ENCODE measurements around the gene BCDIN3D.
"Not testable (repeated sequence)": the region's sequence is repeated elsewhere in the genome, so short reads cannot be mapped to it uniquely, and the experiment has no call there.

BCDIN3D gene, protein sequence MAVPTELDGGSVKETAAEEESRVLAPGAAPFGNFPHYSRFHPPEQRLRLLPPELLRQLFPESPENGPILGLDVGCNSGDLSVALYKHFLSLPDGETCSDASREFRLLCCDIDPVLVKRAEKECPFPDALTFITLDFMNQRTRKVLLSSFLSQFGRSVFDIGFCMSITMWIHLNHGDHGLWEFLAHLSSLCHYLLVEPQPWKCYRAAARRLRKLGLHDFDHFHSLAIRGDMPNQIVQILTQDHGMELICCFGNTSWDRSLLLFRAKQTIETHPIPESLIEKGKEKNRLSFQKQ

DNA sequence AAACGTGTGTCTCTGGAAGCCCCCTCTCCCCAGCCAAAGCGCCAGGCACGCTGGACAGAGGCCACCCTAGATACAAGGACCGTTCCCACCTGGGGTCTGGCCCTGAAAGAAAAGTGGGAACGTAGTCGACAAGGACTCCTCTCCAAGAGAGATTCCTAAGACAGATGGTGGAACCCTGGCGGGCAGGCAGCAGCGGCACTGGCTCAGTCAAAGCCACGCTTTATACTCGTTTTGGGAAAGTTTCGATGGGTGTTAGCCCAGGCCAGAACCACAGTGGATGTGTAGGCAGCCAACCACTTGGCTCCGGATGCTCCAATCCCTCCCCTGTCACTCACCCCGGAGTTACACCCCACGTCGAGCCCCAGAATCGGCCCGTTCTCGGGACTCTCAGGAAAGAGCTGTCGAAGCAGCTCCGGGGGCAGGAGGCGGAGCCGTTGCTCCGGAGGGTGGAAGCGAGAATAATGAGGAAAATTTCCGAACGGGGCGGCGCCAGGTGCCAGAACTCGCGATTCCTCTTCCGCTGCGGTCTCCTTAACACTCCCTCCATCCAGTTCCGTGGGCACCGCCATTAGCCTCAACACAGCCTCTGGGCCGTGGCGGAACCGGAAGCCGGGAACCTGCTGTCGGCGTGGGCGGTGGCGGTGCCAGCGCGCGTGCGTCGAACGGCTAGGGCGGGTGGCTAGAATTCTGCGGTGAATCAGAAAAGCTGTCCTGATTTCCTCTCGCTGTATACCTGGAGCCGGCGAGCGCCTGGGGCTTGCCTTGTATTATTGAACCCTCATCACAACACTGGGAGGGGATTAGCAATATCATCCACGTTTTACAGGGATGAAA lies at the start of gene BCDIN3D:
Gene BCDIN3D (minus strand): TSS at position 588 of the 834 bp plus-strand sequence. CDS start 19 bp downstream, at position 569.
- DNase-seq (ENCODE audit: low read depth in 2 of 2) = peak; percentile 78 to 79

DNA sequence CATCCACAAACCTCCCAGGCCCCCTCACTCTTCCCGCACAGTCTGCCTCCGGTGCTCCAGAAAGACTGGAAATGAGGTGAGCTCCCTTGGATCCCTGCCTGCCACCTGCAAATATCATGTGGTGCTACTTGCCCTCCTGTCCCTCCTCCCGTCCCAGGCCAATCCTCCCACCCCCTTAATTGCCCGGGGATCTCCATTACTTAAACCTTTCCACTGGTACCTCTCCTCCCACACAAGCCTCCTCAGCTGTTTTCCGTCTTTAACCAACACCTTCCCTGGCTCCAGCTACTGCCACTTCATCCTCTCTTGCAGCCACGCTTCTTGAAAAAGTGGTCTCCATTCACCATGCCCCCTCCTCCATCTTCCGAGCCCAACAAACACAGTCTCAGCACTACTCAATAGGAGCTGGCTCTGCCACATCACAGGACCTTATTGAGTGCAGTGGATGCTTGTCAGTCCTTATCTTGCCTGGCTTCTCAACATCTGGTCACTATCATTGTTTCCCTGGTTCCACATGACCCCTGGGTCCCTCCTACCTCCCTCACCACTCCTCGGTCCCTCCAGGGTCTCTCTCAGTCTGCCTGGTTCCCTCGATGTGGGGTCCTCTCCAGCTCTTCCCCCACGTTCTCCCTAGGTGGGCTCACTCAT lies 49.3 kb upstream of the BCDIN3D start:
- DNase-seq (ENCODE audit: low read depth in 2 of 2) = no peak

DNA sequence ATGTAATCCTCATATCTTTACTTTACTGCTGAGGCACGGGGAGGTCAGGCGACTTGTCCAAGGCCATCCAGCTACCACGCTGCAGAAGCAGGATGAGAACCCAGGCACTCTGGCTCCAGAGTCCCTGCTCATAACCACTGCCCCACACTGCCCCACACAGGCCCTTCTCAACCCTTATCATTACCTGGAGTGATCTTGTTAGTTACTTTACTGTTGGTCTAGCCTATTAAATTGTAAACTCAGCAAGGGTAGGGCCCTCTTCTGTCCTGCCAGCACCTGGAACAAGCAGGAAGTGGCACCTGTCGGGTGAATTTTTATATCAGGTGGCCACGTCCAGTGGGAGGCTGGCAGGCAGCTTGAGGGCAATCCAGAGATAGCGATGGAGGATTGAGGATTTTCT lies 48.6 kb upstream of the BCDIN3D start:
- no peak for DNase-seq (ENCODE audit: low read depth in 2 of 2)

DNA sequence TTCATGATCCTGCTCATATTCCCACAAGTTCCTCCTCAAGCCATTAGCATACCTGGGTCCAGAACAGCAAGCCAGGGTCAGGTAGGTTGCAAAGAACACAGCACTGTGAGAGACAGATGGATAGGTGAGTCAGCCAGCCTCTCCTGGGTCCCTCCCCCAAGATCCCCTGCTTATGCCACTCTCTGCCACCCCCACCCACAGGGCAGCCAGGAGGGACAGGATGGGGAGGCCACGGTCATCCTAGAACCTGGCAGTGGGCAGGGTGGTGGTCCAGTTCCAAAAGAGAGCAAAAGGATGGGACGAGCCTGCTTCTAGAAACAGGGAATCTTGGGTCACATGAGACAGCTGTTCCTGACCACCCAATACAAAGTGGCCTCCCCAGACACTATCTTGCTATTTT lies 48.1 kb upstream of the BCDIN3D start:
- no peak for DNase-seq (ENCODE audit: low read depth in 2 of 2)

DNA sequence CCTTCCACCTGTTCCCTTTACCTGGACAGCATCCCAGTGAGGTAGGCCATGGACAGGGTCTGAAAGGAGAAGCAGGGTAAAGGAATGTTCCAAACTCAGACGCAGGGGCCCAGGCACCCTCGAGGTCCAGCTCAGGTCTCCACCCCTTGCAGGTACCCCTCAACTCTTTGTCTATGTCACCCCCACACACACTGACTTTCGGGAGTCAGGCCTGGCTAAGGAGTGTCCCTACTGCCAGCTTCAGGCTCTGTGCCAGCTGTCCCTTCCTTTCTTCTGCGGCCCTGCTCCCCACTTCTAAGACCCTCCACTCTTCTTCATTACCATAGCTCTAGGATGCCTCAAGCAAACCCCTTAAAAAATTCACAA lies 47.2 kb upstream of the BCDIN3D start:
- DNase-seq (ENCODE audit: low read depth in 2 of 2) = no peak

DNA sequence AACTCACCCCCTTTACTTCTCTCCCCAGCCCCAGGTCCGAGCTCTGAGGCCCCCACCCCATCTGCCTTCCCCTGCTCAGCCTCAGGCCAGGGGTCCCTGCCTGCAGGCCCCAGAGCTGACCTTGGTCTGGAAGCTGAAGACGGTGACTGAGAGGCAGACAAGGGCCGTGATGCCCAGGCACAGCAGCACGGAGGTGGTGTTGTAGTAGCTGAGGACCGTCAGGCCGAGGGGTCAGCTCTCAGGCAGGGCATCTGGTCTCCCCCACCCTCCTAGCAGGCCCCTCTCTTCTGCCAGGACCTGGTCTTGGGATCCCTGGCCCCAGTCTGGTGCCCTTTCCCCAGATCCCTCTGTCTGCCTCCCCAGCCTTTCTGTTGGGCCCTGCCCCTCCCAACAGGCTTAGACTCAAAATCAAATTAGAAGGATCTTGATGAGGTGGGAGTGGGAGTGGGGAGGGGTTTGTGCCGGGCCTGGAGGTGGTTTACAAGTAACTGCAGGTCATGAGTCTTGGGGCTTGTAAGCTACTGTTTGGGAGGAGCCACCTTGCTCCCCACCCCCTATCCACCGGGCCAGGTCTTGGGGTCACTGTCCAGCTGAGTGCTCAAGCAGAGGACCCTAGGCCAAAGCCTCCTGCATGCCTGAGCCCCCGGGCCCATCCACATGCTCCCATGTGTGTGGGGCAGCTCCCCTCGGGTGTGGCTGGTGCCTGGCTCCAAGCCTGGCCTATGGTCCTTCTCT lies 46.6 kb upstream of the BCDIN3D start:
- DNase-seq (ENCODE audit: low read depth in 2 of 2) = no peak

DNA sequence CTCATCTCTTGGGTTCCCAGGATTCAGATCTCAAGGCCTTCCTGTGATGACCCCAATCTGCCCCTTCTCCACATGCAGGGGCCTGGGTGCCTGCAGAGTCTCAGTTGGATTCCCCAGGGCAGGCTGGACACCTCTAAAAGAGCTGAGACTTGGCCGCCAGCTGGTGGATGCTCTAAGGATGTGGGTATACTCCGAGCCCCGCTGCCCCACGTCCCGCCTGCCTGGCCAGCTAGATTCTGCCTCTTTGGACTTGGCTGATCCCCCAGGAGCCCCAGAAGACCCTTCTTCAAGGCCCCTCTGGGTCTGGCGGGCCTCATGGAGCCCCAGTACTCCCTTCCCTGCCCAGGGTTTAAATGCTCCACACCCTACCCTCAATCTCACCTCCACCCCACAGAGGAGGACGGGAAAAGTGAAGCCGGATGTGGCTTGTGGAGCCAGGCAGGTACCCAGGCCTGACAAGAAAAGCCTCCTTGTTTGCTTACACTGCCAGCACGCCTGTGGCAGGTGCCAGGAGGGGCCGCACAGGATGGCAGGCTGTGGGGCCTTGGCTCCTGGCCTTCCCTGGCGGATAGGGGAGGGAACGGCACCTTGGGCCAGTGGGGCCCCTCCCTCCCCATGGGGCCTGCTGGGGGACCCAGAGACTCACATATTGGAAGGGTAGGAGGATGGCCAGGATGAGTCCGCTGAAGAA lies 45.7 kb upstream of the BCDIN3D start:
- no peak for DNase-seq (ENCODE audit: low read depth in 2 of 2)

DNA sequence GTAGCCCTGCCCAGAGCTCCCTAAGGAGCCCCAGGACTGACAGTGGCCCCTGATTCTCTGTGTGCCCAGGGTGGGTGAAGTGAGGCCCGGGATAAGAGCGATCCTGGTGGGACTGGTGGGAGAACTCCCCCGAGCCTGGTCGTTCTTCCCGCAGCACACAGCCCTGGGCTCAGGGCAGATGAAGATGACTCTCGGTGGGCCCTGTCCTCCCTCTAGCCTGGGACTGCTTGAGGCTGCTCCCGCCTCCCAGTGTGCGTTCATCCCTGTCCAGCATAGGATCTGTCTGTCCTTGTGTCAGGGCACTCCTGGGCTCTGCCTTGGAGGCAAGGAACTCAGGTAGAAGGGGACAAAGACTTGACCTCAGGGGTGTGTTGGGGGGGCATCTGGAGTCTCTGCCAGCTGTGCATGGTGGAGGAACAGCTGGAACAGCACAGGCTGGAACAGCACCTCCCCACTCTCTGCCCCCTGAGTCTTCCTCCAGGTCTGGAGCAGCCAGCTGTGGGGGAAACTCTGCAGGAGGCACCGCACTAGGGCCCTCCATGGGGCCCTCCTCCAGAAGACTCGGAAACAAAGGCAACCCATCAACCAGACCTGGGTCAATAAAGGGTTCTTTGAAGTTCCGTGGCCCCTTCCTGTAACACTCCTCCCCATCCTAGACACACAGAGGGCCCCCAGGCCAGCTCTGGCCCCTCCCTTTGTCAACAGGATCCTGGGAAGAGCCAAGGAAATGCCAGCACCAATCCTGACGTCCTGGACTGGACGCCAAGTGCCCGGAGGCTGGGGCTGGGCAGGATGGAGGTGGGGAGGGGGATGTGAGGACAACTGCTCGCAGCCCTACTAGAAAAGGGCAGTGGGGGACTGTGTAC lies 44.9 kb upstream of the BCDIN3D start:
- no peak for DNase-seq (ENCODE audit: low read depth in 2 of 2)

DNA sequence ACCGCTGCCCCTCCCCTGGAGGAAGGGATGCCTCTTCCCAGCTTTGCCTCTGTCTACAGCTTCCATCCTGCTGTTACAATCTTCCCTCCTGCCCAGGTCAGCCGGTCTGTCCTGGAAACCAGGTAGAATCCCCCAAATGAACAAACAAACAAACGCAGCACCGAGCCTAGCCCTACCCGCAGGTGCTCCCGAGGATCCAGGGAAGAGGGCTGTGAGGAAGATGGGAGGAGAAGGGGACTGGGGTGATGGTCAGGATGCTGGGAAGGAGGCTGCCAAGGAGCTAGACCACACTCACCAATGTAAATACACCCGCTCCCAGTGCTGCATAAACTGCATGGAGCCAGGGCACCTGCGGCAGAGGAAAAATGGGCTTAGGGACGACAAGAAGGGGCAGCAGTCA lies 44.2 kb upstream of the BCDIN3D start:
- no peak for DNase-seq (ENCODE audit: low read depth in 2 of 2)

DNA sequence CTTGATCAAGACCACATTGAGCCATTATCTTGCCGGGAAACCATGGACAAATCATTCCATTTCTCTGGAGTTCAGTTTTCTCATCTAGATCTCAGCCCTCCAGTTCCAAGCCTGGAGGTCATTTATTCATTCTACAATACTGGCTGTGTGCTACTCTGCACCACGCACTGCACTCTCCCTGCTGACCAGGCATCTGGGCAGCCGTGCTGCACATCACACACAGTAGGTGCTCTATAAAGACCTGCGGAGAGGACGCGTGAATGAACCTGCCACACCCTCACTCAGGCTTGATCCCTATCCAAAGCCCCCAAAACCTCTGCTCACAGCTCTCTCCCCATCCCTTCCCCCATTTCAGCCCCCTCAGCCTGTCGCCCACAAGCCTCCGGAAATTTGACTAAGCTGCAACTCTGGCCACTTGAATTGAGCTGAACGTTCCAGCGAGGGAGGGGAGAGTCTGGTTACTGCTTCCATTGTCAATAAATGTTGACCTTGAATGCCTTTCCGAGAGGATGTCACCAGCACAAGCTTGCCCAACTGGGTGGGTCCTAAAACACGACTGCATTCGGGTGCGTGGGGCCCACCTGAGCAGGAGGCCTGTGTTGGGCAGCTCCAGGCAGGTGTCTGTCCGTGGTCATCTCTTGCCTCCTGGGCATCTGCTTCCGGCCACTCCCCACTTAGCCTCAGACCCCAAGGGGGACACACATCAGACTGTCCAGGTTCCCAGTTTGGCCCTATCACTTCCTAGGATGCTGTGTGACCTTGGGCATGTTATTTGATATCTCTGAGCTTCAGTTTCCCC lies 43.0 kb upstream of the BCDIN3D start:
- no peak for DNase-seq (ENCODE audit: low read depth in 2 of 2)

DNA sequence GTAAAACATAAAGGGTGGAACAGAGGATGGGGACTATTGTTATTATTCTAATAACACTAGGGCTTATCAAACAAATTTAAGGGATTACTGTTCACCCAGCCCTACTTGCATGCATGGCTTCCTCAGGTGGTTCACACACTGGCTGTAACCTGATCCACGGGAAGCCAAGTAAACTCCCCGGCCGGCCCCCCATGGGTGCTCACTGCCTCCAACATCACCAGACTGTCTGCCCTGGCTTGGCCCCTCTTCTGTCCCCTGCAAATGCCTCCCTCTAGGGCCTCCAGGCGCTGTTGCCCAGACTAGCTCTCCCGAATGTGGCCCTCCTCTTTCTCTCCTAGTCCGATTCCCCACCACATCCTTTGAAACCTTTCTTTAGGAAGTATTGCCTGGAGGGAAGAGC lies 42.2 kb upstream of the BCDIN3D start:
- no peak for DNase-seq (ENCODE audit: low read depth in 2 of 2)

DNA sequence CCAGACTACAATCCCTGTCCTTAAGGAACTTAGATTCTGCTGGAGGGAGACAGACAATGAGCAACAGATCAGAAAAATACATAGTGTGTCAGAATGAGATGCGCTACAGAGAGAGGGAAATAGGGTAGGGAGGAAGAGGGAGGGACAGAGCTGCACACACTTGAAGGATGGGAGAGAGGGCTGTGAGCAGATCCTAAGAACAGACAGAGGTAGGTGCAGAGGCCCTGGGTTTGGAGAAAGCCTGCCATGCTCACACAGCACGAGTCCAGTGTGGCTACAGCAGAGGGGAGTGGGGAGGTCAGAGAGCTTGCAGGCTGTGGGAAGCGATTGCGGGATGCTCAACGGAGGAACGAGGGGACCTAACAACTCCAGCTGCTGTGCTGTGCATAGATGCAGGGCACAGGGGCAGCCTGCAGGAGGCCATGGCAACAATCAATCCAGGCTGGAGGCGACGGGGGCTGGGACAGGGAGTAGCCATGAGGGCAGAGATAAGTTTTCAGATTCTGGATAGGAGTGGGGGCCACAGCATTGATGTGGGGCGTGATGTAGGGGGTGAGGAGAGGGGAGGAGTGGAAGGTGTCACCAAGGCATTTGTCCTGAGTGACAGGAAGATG lies 40.1 kb upstream of the BCDIN3D start:
- DNase-seq (ENCODE audit: low read depth in 2 of 2) = no peak

DNA sequence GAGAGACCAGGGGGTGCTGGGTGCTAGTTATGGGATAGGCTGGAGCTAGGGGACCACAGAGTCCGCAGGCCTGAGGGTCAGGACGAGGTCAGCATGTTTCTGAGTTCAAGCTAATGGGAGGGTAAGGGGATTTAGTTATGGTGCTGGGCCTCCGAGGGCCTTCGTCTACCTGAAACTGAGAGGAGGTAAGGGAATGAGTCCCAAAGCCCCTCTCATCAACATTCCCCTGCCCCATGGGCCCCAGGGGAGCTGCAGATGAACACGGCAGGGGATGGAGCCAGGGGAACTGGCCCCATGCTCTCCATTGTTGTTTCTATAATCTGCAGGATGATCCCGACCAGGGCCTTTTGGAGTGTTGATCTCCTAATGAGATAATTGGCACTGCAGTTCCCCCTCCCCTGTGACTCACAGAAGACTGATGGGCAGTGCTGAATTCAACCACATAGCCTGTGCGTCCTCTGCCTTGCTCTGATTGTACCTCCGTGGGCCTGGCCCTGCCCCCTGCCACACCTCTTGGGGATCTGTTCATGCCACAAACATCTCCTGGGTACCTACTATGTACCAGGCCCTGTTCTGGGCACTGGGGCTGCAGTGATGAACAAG lies 39.4 kb upstream of the BCDIN3D start:
- DNase-seq (ENCODE audit: low read depth in 2 of 2) = no peak

DNA sequence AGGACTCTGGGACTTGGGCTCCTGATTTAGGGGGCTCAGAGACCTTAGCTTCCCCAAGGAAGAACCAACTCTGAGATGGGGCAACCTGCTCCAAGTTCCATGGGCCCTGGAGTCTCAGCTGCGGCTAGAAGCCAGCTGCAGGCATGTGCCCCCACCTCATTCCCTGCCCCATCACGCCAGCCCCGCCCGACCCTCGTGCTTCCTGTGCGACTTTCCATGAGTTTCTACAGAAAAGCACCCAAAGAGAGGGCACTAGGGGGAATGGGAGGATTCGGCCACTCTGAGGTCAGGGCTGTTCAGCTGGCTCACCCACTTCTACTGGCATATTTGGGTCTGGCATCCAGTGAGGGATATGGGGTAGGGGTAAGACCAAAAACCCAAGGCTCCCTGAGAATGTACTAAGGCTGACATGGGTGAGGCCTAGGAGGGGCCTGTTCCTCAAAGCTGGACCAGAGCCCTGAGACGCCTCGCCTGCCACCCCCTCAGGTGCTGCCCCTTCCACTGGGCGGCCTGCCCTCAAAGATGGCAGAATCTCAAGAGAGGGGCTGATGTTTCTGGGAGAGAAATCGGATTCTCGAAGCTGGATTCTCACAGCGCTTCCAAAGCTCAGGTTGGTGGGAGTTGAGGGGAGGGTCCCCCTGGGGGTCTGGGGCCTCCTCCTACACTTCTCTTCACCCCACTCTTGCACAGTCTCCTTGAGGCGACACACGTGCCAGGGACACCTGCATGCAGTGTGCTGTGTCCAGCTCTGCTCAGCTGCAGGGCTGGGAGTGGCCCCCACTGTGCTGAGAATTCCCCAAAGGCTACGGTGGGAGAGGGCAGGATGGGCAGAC lies 38.7 kb upstream of the BCDIN3D start:
- no peak for DNase-seq (ENCODE audit: low read depth in 2 of 2)

DNA sequence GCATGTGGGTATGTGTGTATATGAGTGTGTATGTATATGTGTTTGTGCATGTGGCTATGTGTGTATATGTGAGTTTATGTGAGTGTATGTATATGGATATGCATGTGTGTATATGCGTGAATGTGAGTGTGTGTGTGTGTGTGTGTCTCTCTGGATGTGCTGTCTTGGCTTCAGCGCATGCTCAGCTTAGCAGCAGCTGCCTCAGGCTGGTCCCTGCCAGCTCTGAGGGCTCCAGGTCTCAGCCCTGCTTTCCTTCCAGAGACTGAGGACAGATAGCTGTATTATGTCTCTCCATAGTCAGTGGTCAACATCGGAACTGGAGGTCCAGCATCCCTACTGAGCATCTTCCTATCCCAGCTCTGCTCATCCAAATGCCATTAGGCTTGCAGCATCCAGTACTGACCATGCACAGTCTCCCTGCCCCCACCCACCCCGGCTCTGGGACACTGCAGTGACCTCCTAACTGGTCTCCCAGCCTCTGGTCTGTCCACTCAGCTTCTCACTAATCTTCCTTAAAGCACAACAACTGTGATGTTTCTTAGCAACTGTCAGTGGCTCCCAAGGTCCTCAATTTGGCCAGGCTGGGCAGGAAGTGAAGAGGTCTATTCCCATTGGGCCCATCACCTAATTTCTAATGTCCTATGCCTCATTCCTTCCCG lies 38.0 kb upstream of the BCDIN3D start:
- DNase-seq (ENCODE audit: low read depth in 2 of 2) = no peak

DNA sequence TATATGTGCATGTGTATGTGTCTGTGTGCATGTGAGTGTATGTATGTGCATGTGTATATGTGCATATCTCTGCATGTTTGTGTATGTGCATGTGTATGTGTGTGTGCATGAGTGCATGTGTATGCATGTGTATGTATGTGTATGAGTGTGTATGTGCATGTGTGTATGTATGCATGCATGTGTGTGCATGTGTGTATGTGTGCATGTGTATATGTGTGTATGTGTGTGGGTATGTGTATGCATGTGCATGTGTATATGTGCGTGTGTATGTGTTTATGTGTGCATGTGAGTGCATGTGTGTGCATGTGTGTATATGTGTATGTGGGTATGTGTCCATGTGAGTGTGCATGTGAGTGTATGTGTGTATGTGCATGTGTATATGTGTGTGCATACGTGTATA lies 36.2 kb upstream of the BCDIN3D start:
- not testable (repeated sequence) for DNase-seq (ENCODE audit: low read depth in 2 of 2)

DNA sequence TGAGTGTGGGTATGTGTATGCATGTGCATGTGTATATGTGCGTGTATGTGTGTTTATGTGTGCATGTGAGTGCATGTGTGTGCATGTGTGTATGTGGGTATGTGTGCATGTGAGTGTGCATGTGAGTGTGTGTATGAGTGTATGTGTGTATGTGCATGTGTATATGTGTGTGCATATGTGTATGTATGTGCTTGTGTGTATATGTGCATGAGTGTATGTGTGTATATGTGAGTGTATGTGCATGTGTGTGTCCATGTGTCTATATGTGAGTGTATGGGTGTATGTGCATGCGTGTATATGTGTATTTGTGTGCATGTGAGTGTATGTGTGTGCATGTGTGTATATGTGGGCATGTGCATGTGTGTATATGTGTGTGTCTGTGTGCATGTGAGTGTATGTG lies 35.1 kb upstream of the BCDIN3D start:
- DNase-seq (ENCODE audit: low read depth in 2 of 2) = no peak

Measured in fibroblast of skin of left quadriceps (primary cell).